HG03521 (cell line): ENCODE data around the gene OGA.

ENCODE experiments used
- ATAC-seq: cut with Tn5 transposase; IDR thresholded peaks from one replicate; pipeline ENCODE4 v1.9.1; 2021; ENCODE audit warnings: mild to moderate bottlenecking, moderate library complexity; ENCODE audit not compliant: unreplicated experiment

OGA gene

GRCh38 chr10:101761226-101761625 lies 57.0 kb downstream of the OGA start:
- no peak for ATAC-seq

GRCh38 chr10:101760510-101760909 lies 57.7 kb downstream of the OGA start:
- ATAC-seq, result no peak

GRCh38 chr10:101759309-101760247 lies 58.7 kb downstream of the OGA start:
- ATAC-seq, result no peak

GRCh38 chr10:101758858-101759257 lies 59.4 kb downstream of the OGA start:
- ATAC-seq, result no peak

GRCh38 chr10:101752241-101752640 lies 66.0 kb downstream of the OGA start:
- no peak for ATAC-seq

GRCh38 chr10:101749047-101750016 lies 68.9 kb downstream of the OGA start:
- no peak for ATAC-seq

GRCh38 chr10:101748496-101748895 lies 69.7 kb downstream of the OGA start:
- ATAC-seq, result no peak

- no peak for ATAC-seq
Observed at GRCh38 chr10:101745074-101745696, 73.1 kb downstream of the OGA start.

GRCh38 chr10:101744267-101744666 lies 74.0 kb downstream of the OGA start:
- no peak for ATAC-seq

- ATAC-seq, result no peak
Observed at GRCh38 chr10:101741938-101742337, 76.3 kb downstream of the OGA start.

GRCh38 chr10:101736666-101737065 lies 81.6 kb downstream of the OGA start:
- ATAC-seq, result no peak
